LNCAP (cell line): ENCODE data around the gene AIDA.

Experiments
- CTCF ChIP-seq: fragments of 450-650 bp; IDR thresholded peaks from 2 replicates; pipeline ENCODE4 v1.5.1; 2017; ENCODE audit warnings: mild to moderate bottlenecking

Gene AIDA

GRCh38 chr1:222706815-222707214 lies 5.5 kb downstream of the AIDA start:
- TF ChIP-seq CTCF, result no peak

- no peak for TF ChIP-seq CTCF
These were observed 8.0 kb downstream of the AIDA start for GRCh38 chr1:222704260-222704659.

- no peak for TF ChIP-seq CTCF
These were observed 10.1 kb downstream of the AIDA start for GRCh38 chr1:222702210-222702609.

- TF ChIP-seq CTCF, result no peak
These were observed 14.5 kb downstream of the AIDA start for GRCh38 chr1:222697826-222698225.

- no peak for TF ChIP-seq CTCF
These were observed 15.1 kb downstream of the AIDA start for GRCh38 chr1:222697203-222697602.

- no peak for TF ChIP-seq CTCF
These were observed 15.6 kb downstream of the AIDA start for GRCh38 chr1:222696741-222697140.

GRCh38 chr1:222694927-222695326 lies 17.4 kb downstream of the AIDA start:
- no peak for TF ChIP-seq CTCF

GRCh38 chr1:222691016-222691415 lies 21.3 kb downstream of the AIDA start:
- no peak for TF ChIP-seq CTCF
